ENCODE results near the gene BOLA3.

- TF ChIP-seq CTCF (IDR thresholded peaks at IDR 0.05) (no peak), POLR2A (IDR thresholded peaks at IDR 0.05) (no peak), POLR2AphosphoS5 (IDR thresholded peaks at IDR 0.05) (no peak)
Observed at GRCh38 chr2:74155830-74156229, 8.1 kb upstream of the BOLA3 start.

Data from prostate gland (tissue), 2 donors.